GM12891 (cell line): ENCODE results near the gene ESR1.

ENCODE experiments used
- DNase-seq: peaks from one replicate; pipeline ENCODE4 v3.0.0; 2011; ENCODE audit warnings: low spot score; ENCODE audit not compliant: insufficient read length
- FAIRE-seq: peaks from 2 replicates; lab custom pipeline; 2011; peaks lifted over from hg19 to GRCh38; lab: Jason Lieb, UNC
- PAX5 ChIP-seq: IDR thresholded peaks from 2 replicates; pipeline ENCODE4 v1.6.1; 2011; ENCODE audit warnings: low read length, moderate library complexity, mild to moderate bottlenecking; ENCODE audit not compliant: insufficient read depth, severe bottlenecking
- POLR2A ChIP-seq: IDR thresholded peaks from 2 replicates; pipeline ENCODE4 v1.6.1; 2011; ENCODE audit warnings: low read depth, low read length, control low read depth
- POLR2AphosphoS5 ChIP-seq: IDR thresholded peaks from 2 replicates; pipeline ENCODE4 v1.6.1; 2011; ENCODE audit warnings: low read depth, low read length, control low read depth
- POU2F2 ChIP-seq: IDR thresholded peaks from 2 replicates; pipeline ENCODE4 v1.6.1; 2011; ENCODE audit warnings: low read depth, mild to moderate bottlenecking, control low read depth, low read length, moderate library complexity
- SPI1 ChIP-seq: IDR thresholded peaks from 2 replicates; pipeline ENCODE4 v1.6.1; 2011; ENCODE audit warnings: low read depth, low read length, control low read depth
- TAF1 ChIP-seq: IDR thresholded peaks from 2 replicates; pipeline ENCODE4 v1.6.1; 2011; ENCODE audit warnings: low read depth, low read length, control low read depth

Gene ESR1

GRCh38 chr6:152151920-152152319 is 344.4 kb downstream of the ESR1 start:
- FAIRE-seq: no peak
- TF ChIP-seq POLR2A (no peak), TAF1 (no peak), POU2F2 (no peak), POLR2AphosphoS5 (no peak), PAX5 (no peak), SPI1 (no peak)
- DNase-seq: no peak

- TF ChIP-seq PAX5 (no peak), POU2F2 (no peak), TAF1 (no peak), SPI1 (no peak), POLR2A (no peak), POLR2AphosphoS5 (no peak)
- FAIRE-seq (no peak), DNase-seq (no peak)
Measured at GRCh38 chr6:152154559-152155356, 347.3 kb downstream of the ESR1 start.

- FAIRE-seq (no peak), DNase-seq (no peak)
- no peak for TF ChIP-seq POLR2AphosphoS5
- no peak for TF ChIP-seq TAF1
- TF ChIP-seq PAX5: no peak
- no peak for TF ChIP-seq SPI1
- TF ChIP-seq POLR2A: no peak
- TF ChIP-seq POU2F2: no peak
Measured at GRCh38 chr6:152155792-152156191, 348.3 kb downstream of the ESR1 start.

GRCh38 chr6:152160346-152160745 is 352.9 kb downstream of the ESR1 start:
- FAIRE-seq: peak; percentile 90
- TF ChIP-seq POLR2A (no peak), SPI1 (peak; percentile 75)
- DNase-seq: no peak

- TF ChIP-seq POU2F2: no peak
- no peak for TF ChIP-seq TAF1
- TF ChIP-seq POLR2A: no peak
- no peak for TF ChIP-seq POLR2AphosphoS5
- no peak for TF ChIP-seq PAX5
- TF ChIP-seq SPI1: no peak
- no peak for FAIRE-seq
- DNase-seq: no peak
Measured at GRCh38 chr6:152161501-152161900, 354.0 kb downstream of the ESR1 start.

DNA sequence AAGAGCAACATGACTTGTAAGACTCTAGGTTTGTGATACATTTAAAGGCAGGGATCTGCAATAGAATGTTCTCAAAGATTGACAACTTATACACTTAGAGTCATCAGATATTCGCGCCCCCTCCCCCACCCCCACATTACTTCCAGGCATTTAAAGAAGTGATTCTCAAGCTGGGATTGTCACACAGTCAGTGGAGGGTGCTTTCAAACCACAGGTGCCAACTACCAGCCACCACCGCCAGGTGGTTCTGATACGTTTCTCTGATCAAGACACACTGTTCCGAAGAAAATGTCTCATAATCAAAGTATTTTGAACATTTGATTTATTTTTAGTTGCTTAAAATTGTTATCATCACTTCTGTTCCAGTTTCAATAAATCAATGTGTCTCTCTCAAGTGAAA is 357.5 kb downstream of the ESR1 start:
- DNase-seq (no peak), FAIRE-seq (no peak)
- TF ChIP-seq POU2F2: no peak
- TF ChIP-seq SPI1: no peak
- no peak for TF ChIP-seq TAF1
- no peak for TF ChIP-seq POLR2A
- no peak for TF ChIP-seq PAX5
- no peak for TF ChIP-seq POLR2AphosphoS5

GRCh38 chr6:152166497-152166896 is 359.0 kb downstream of the ESR1 start:
- no peak for TF ChIP-seq POLR2AphosphoS5
- FAIRE-seq (no peak), DNase-seq (no peak)

- no peak for DNase-seq
- no peak for FAIRE-seq
- no peak for TF ChIP-seq POLR2A
- TF ChIP-seq POLR2AphosphoS5: no peak
- no peak for TF ChIP-seq PAX5
- no peak for TF ChIP-seq TAF1
- no peak for TF ChIP-seq SPI1
- no peak for TF ChIP-seq POU2F2
Measured at GRCh38 chr6:152166897-152167296, 359.4 kb downstream of the ESR1 start.

DNA sequence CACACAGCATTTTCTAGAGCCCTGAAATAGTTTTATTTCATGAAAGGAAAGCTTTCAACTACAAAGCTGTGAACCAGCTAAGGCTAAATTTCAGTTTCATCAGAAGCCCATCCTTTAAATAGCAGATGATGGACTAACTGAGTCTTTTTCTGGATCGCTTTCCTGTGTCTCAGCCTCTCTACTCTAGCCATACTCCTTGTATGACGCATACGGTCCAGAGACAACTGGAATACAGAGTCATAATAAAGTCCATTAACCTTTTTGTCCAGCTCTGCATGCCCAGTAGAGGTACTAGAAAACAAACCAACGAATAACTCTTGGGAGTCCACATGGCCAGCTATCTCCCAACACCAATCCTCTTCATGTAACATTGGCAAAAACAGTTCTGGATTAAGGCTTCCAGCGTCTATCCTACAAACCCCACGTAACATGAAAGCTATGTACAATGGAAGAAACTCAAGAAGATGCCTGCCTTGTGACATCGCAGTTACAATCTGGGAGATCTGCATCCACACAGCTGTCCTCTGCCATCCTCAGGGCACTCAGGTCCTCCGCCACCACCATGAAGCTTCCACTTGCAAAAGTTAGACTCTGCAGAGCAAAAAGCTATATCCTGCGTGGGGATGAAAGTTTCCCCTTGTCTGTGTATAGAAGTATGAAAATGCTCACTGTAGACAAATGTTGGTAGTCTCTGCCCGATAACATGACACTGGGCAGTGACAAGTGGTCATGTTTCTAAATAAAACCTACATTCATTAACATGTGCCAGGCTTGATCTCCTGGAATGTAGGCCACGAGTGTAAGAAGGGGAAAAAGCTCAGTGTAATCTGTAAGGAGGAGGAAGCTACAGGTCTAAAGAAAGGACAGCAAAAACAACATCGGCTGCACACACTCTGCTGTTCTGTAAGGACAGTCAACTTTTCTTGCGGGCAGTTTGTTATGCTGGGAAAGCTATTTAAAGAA is 360.4 kb downstream of the ESR1 start:
- no peak for TF ChIP-seq SPI1
- no peak for TF ChIP-seq POLR2A
- TF ChIP-seq POU2F2: no peak
- TF ChIP-seq TAF1: no peak
- TF ChIP-seq POLR2AphosphoS5: no peak
- no peak for TF ChIP-seq PAX5
- no peak for DNase-seq
- peak; percentile 43 for FAIRE-seq
